ENCODE data around the gene NTMT1.
"Not testable (repeated sequence)": the region's sequence is repeated elsewhere in the genome, so short reads cannot be mapped to it uniquely, and the experiment has no call there.

Gene NTMT1

GRCh38 chr9:129584136-129584535, 41.8 kb upstream of the NTMT1 start:
- Histone ChIP-seq H3K4me2 (peak overlapping the region; percentile 65 to 81 (median 75)), H3K27ac (peak overlapping the region; percentile 65 to 89 (median 76); a peak in 21 of 22 replicates), H3K4me1 (peaks cover 61 to 97% (median 95%) of the 10 kb centered on the region in 10 experiments)

DNA sequence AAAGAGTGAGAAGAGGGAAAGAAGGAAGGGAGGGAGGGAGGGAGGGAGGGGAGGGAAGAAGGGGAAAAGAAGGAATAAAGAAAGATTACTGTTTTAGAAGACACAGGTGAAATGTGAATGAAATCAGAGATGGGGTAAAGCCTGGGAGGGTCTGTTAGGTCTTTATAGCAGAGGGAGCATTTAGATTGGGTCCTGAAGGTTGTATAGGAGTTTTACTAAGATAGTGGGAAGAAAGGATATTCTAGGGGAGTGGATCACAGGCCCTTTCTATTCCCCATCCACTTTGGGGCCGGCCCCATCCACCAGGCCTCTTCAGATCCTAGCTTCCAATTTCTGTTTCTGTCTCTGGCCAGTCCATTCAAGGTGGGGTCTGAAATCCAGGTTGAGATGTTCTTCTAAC, 40.6 kb upstream of the NTMT1 start:
- Histone ChIP-seq H3K27ac (peak overlapping the region in 6 of 11 experiments; percentile 57 to 84 (median 66); a peak in 9 of 22 replicates), H3K9me3 (replicated peaks in 1 of 11) (no peaks in the 10 kb centered on the region; a peak in 1 of 22 replicates), H3K4me1 (peaks cover 53 to 90% (median 84%) of the 10 kb centered on the region in 10 experiments)

More at GRCh38 chr9:129584136-129584535, 41.8 kb upstream of the NTMT1 start:
- Histone ChIP-seq H3K36me3 (no peaks in the 10 kb centered on the region), H3K9ac (peak overlapping the region in 10 of 11 experiments; percentile 18 to 71 (median 42); a peak in 15 of 22 replicates), H3K27me3 (no peaks in the 10 kb centered on the region), H4K20me1 (no peaks in the 10 kb centered on the region), H3K4me3 (no peak overlapping the region), H3K9me3 (replicated peaks in 1 of 11) (no peaks in the 10 kb centered on the region; a peak in 1 of 22 replicates)
- TF ChIP-seq Cebpa-rat (IDR thresholded peaks at IDR 0.05), result no peak; a peak in 1 of 22 replicates

GRCh38 chr9:129586245-129586644, 39.7 kb upstream of the NTMT1 start:
- Histone ChIP-seq H3K4me3 (no peak overlapping the region), H3K36me3 (no peaks in the 10 kb centered on the region), H3K27me3 (no peaks in the 10 kb centered on the region), H4K20me1 (no peaks in the 10 kb centered on the region), H3K27ac (peak overlapping the region in 9 of 11 experiments; percentile 15 to 82 (median 64); a peak in 17 of 22 replicates), H3K4me1 (peaks cover 52 to 83% (median 75%) of the 10 kb centered on the region in 10 experiments), H3K4me2 (peak overlapping the region; percentile 71 to 97 (median 88)), H3K9me3 (replicated peaks in 1 of 11) (no peaks in the 10 kb centered on the region), H3K9ac (peak overlapping the region in 8 of 11 experiments; percentile 19 to 69 (median 46); a peak in 14 of 22 replicates)
- TF ChIP-seq Cebpa-rat (IDR thresholded peaks at IDR 0.05), result no peak

More for the DNA sequence above, 40.6 kb upstream of the NTMT1 start:
- H3K4me2 ChIP-seq, result peak overlapping the region in 9 of 11 experiments; percentile 77 to 97 (median 88); a peak in 16 of 22 replicates
- no peaks in the 10 kb centered on the region for H4K20me1 ChIP-seq
- no peaks in the 10 kb centered on the region for H3K36me3 ChIP-seq
- H3K9ac ChIP-seq, result peak overlapping the region in 3 of 11 experiments; percentile 56 to 69 (median 68); a peak in 4 of 22 replicates
- no peak overlapping the region for H3K4me3 ChIP-seq
- TF ChIP-seq Cebpa-rat (IDR thresholded peaks at IDR 0.05), result no peak
- H3K27me3 ChIP-seq, result no peaks in the 10 kb centered on the region

- Histone ChIP-seq H3K9ac (peak overlapping the region in 9 of 11 experiments; percentile 19 to 69 (median 56); a peak in 15 of 22 replicates), H3K36me3 (no peaks in the 10 kb centered on the region), H3K27ac (peak overlapping the region in 9 of 11 experiments; percentile 15 to 82 (median 64); a peak in 17 of 22 replicates)
Measured at GRCh38 chr9:129586685-129587084, 39.3 kb upstream of the NTMT1 start.

DNA sequence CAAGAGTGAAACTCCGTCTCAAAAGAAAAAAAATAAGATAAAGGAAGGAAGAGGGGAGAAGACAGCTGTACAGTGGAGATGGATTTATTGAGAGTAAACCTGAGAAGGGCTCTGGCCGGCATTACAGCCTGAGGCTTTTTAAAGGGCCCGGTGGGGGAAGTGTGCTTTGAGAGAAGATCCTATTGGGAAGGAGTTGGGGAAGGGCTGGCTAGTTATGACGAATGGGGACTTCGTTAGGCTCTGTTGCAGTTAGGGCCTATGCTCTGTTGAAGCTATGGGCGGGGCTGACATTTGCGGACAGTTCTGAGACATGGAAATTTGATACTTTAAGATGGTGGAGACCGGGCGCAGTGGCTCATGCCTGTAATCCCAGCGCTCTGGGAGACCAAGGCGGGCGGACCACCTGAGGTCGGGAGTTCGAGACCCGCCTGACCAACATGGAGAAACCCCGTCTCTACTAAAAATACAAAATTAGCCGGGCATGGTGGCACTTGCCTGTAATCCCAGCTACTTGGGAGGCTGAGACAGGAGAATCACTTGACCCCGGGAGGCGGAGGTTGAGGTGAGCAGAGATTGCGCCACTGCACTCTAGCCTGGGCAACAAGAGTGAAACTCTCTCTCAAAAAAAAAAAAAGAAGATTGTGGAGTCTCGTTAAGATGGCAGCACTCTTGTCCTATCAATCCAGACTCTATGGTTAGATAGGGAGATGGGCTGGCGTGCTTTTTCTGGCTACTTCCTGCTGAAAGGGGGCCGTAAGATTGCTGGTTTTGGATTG, 38.3 kb upstream of the NTMT1 start:
- Histone ChIP-seq H3K4me2 (peak overlapping the region; percentile 71 to 97 (median 88)), H3K9ac (peak overlapping the region in 8 of 11 experiments; percentile 36 to 69 (median 60); a peak in 14 of 22 replicates), H3K27ac (peak overlapping the region in 9 of 11 experiments; percentile 21 to 82 (median 64); a peak in 17 of 22 replicates)

More at GRCh38 chr9:129586685-129587084, 39.3 kb upstream of the NTMT1 start:
- peaks cover 52 to 78% (median 71%) of the 10 kb centered on the region in 10 experiments for H3K4me1 ChIP-seq
- peak overlapping the region; percentile 71 to 97 (median 88) for H3K4me2 ChIP-seq
- no peak for TF ChIP-seq Cebpa-rat (IDR thresholded peaks at IDR 0.05)
- H3K9me3 ChIP-seq (replicated peaks in 1 of 11), result no peaks in the 10 kb centered on the region
- H4K20me1 ChIP-seq, result no peaks in the 10 kb centered on the region
- H3K4me3 ChIP-seq, result peak overlapping the region in 5 of 10 experiments; percentile 13 to 47 (median 24); a peak in 7 of 20 replicates
- H3K27me3 ChIP-seq, result no peaks in the 10 kb centered on the region

GRCh38 chr9:129590466-129590865, 35.5 kb upstream of the NTMT1 start:
- no peaks in the 10 kb centered on the region for H3K36me3 ChIP-seq
- H3K9ac ChIP-seq, result no peak overlapping the region
- no peaks in the 10 kb centered on the region for H3K9me3 ChIP-seq (replicated peaks in 1 of 11)
- peaks cover 40 to 69% (median 62%) of the 10 kb centered on the region in 10 experiments for H3K4me1 ChIP-seq
- H3K27me3 ChIP-seq, result no peaks in the 10 kb centered on the region
- H4K20me1 ChIP-seq, result no peaks in the 10 kb centered on the region
- no peak overlapping the region for H3K4me3 ChIP-seq
- no peak overlapping the region for H3K27ac ChIP-seq
- TF ChIP-seq Cebpa-rat (IDR thresholded peaks at IDR 0.05), result no peak
- H3K4me2 ChIP-seq, result no peak overlapping the region

More for the DNA sequence above, 38.3 kb upstream of the NTMT1 start:
- Histone ChIP-seq H3K27me3 (no peaks in the 10 kb centered on the region), H3K4me1 (peaks cover 50 to 68% (median 61%) of the 10 kb centered on the region in 10 experiments), H3K9me3 (replicated peaks in 1 of 11) (no peaks in the 10 kb centered on the region), H4K20me1 (no peaks in the 10 kb centered on the region), H3K36me3 (no peaks in the 10 kb centered on the region), H3K4me3 (peak overlapping the region in 4 of 10 experiments; percentile 13 to 47 (median 22); a peak in 5 of 20 replicates)
- TF ChIP-seq Cebpa-rat (IDR thresholded peaks at IDR 0.05), result no peak

- Histone ChIP-seq H3K4me2 (no peak overlapping the region), H3K4me3 (no peak overlapping the region), H3K27me3 (peaks cover 0 to 4% (median 0%) of the 10 kb centered on the region in 11 experiments; a peak in 4 of 22 replicates), H3K27ac (no peak overlapping the region), H3K9me3 (replicated peaks in 1 of 11) (no peaks in the 10 kb centered on the region), H4K20me1 (no peaks in the 10 kb centered on the region), H3K4me1 (peaks cover 43 to 69% (median 62%) of the 10 kb centered on the region in 10 experiments), H3K9ac (no peak overlapping the region), H3K36me3 (no peaks in the 10 kb centered on the region)
- TF ChIP-seq Cebpa-rat (IDR thresholded peaks at IDR 0.05), result no peak
Measured at GRCh38 chr9:129591916-129592315, 34.0 kb upstream of the NTMT1 start.

- H3K27ac ChIP-seq; H3K9me3 ChIP-seq (replicated peaks in 1 of 11); H3K36me3 ChIP-seq; H4K20me1 ChIP-seq; H3K4me3 ChIP-seq; H3K9ac ChIP-seq: not testable (repeated sequence)
- H3K4me2 ChIP-seq, result peak overlapping the region in 5 of 11 experiments; percentile 95 to 99 (median 98); a peak in 8 of 22 replicates
- peaks cover 41 to 68% (median 62%) of the 10 kb centered on the region in 10 experiments for H3K4me1 ChIP-seq
- peaks cover 0 to 11% (median 5%) of the 10 kb centered on the region in 11 experiments; a peak in 11 of 22 replicates for H3K27me3 ChIP-seq
Measured at GRCh38 chr9:129592790-129593189, 33.2 kb upstream of the NTMT1 start.

DNA sequence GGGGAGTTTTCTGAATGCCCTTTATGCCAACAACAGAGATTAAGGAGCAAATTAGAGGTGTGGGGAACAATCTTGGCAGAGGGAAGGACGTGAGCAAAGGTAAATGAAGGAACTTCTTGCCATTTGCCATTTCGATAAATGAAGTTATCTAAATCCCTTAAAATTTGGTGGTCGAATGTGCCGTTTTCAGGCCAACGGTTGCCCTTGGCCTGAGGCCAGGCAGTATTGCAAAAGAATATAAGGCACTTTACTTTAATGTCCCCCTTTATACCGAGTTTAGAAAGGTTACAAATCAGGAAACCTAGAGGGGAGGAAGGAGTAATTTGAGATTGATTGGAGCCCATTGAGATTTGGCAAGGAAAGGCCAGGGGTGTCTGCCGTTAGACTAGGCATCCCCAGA, 31.3 kb upstream of the NTMT1 start:
- Histone ChIP-seq H3K27me3 (peaks cover 0 to 16% (median 5%) of the 10 kb centered on the region in 11 experiments; a peak in 11 of 22 replicates), H3K4me2 (peak overlapping the region; percentile 84 to 99 (median 98)), H4K20me1 (no peaks in the 10 kb centered on the region), H3K9ac (no peak overlapping the region), H3K4me3 (no peak overlapping the region), H3K9me3 (replicated peaks in 1 of 11) (no peaks in the 10 kb centered on the region), H3K27ac (0 out of 22 replicates have a peak overlapping the region, but pooled peaks of 2 of the 11 experiments have one; percentile 0 to 40), H3K4me1 (peaks cover 42 to 72% (median 63%) of the 10 kb centered on the region in 10 experiments), H3K36me3 (no peaks in the 10 kb centered on the region)
- TF ChIP-seq Cebpa-rat (IDR thresholded peaks at IDR 0.05), result no peak
